ENCODE results near the gene RPH3AL. TPM values are rescaled to one million over a fixed set of nuclear protein-coding genes. Genes with fewer than 3 reads are reported as not detected.

The RPH3AL gene
- polyA plus RNA-seq, 1 donor from 2014 or later = 0.87 TPM

GRCh38 chr17:177155-177554, 175.5 kb downstream of the RPH3AL start:
- H3K9me3 ChIP-seq (ENCODE audit: low read length) = no peaks in the 10 kb centered on the region
- peaks cover 24% of the 10 kb centered on the region for H3K27me3 ChIP-seq (ENCODE audit: insufficient read depth, low read depth, low read length)
- no peaks in the 10 kb centered on the region for H3F3A ChIP-seq (ENCODE audit: insufficient read depth, low read length, poor library complexity, severe bottlenecking)
- no peaks in the 10 kb centered on the region for H3K9me2 ChIP-seq (ENCODE audit: insufficient read depth, low read length)
- no peak overlapping the region for H3K27ac ChIP-seq (ENCODE audit: low read length)
- H3K79me2 ChIP-seq (replicated peaks; ENCODE audit: insufficient read depth, low read length) = no peaks in the 10 kb centered on the region
- H4K20me1 ChIP-seq (ENCODE audit: insufficient read depth) = no peaks in the 10 kb centered on the region
- H3K4me2 ChIP-seq (ENCODE audit: low read length) = no peak overlapping the region
- no peak overlapping the region for H2AFZ ChIP-seq (ENCODE audit: low read depth, low read length)
- no peak for TF ChIP-seq POLR2AphosphoS5 (IDR thresholded peaks at IDR 0.05)
- TF ChIP-seq, protein P1, sequence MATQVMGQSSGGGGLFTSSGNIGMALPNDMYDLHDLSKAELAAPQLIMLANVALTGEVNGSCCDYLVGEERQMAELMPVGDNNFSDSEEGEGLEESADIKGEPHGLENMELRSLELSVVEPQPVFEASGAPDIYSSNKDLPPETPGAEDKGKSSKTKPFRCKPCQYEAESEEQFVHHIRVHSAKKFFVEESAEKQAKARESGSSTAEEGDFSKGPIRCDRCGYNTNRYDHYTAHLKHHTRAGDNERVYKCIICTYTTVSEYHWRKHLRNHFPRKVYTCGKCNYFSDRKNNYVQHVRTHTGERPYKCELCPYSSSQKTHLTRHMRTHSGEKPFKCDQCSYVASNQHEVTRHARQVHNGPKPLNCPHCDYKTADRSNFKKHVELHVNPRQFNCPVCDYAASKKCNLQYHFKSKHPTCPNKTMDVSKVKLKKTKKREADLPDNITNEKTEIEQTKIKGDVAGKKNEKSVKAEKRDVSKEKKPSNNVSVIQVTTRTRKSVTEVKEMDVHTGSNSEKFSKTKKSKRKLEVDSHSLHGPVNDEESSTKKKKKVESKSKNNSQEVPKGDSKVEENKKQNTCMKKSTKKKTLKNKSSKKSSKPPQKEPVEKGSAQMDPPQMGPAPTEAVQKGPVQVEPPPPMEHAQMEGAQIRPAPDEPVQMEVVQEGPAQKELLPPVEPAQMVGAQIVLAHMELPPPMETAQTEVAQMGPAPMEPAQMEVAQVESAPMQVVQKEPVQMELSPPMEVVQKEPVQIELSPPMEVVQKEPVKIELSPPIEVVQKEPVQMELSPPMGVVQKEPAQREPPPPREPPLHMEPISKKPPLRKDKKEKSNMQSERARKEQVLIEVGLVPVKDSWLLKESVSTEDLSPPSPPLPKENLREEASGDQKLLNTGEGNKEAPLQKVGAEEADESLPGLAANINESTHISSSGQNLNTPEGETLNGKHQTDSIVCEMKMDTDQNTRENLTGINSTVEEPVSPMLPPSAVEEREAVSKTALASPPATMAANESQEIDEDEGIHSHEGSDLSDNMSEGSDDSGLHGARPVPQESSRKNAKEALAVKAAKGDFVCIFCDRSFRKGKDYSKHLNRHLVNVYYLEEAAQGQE (IDR thresholded peaks at IDR 0.05; ENCODE audit: borderline replicate concordance) = no peak
- TF ChIP-seq EP300 (conservative IDR thresholded peaks at IDR 0.05; ENCODE audit: poor library complexity, severe bottlenecking) = no peak
- no peak for TF ChIP-seq CTCF (IDR thresholded peaks at IDR 0.05; ENCODE audit: poor library complexity, severe bottlenecking)
- no peak for TF ChIP-seq EZH2 (IDR thresholded peaks at IDR 0.05; ENCODE audit: borderline replicate concordance, insufficient read depth, low read length, poor library complexity, severe bottlenecking)
- TF ChIP-seq SMC3 (conservative IDR thresholded peaks at IDR 0.05; ENCODE audit: poor library complexity) = no peak
- no peak for TF ChIP-seq TAF1 (IDR thresholded peaks at IDR 0.05; ENCODE audit: low read depth)
- no peak for TF ChIP-seq MXI1 (conservative IDR thresholded peaks at IDR 0.05; ENCODE audit: poor library complexity, severe bottlenecking)
- no peak for TF ChIP-seq RAD21 (conservative IDR thresholded peaks at IDR 0.05)
- no peak overlapping the region for H3K9ac ChIP-seq (ENCODE audit: low read length)
- no peaks in the 10 kb centered on the region for H3K36me3 ChIP-seq (ENCODE audit: insufficient read depth, low read length)
- no peak overlapping the region for H3K4me3 ChIP-seq (ENCODE audit: low read length)

GRCh38 chr17:173166-173911, 179.3 kb downstream of the RPH3AL start:
- Histone ChIP-seq H3K36me3 (ENCODE audit: insufficient read depth, low read length) (no peaks in the 10 kb centered on the region), H3K9me2 (ENCODE audit: insufficient read depth, low read length) (no peaks in the 10 kb centered on the region), H3K27me3 (ENCODE audit: insufficient read depth, low read depth, low read length) (no peaks in the 10 kb centered on the region), H3K79me2 (replicated peaks; ENCODE audit: insufficient read depth, low read length) (no peaks in the 10 kb centered on the region), H2AFZ (ENCODE audit: low read depth, low read length) (no peak overlapping the region), H3K4me3 (ENCODE audit: low read length) (no peak overlapping the region), H3F3A (ENCODE audit: insufficient read depth, low read length, poor library complexity, severe bottlenecking) (no peaks in the 10 kb centered on the region), H4K20me1 (ENCODE audit: insufficient read depth) (no peaks in the 10 kb centered on the region), H3K27ac (ENCODE audit: low read length) (no peak overlapping the region), H3K9me3 (ENCODE audit: low read length) (no peaks in the 10 kb centered on the region), H3K4me2 (ENCODE audit: low read length) (no peak overlapping the region), H3K9ac (ENCODE audit: low read length) (no peak overlapping the region)
- TF ChIP-seq EZH2 (IDR thresholded peaks at IDR 0.05; ENCODE audit: borderline replicate concordance, insufficient read depth, low read length, poor library complexity, severe bottlenecking) = no peak
- no peak for TF ChIP-seq SMC3 (conservative IDR thresholded peaks at IDR 0.05; ENCODE audit: poor library complexity)
- TF ChIP-seq MXI1 (conservative IDR thresholded peaks at IDR 0.05; ENCODE audit: poor library complexity, severe bottlenecking) = no peak
- TF ChIP-seq EP300 (conservative IDR thresholded peaks at IDR 0.05; ENCODE audit: poor library complexity, severe bottlenecking) = no peak
- TF ChIP-seq POLR2AphosphoS5 (IDR thresholded peaks at IDR 0.05) = no peak
- no peak for TF ChIP-seq RAD21 (conservative IDR thresholded peaks at IDR 0.05)
- TF ChIP-seq CTCF (IDR thresholded peaks at IDR 0.05; ENCODE audit: poor library complexity, severe bottlenecking) = no peak
- no peak for TF ChIP-seq TAF1 (IDR thresholded peaks at IDR 0.05; ENCODE audit: low read depth)
- TF ChIP-seq, protein P1 (IDR thresholded peaks at IDR 0.05; ENCODE audit: borderline replicate concordance) = no peak

All from neural cell (in vitro differentiated cells).